H1 (cell line): ENCODE results near the gene CACNA2D1.

Experiments used
- BACH1 ChIP-seq: IDR thresholded peaks from 2 replicates; pipeline ENCODE4 v1.6.1; 2012; ENCODE audit warnings: low read length, improper control_type of control experiment
- CTBP2 ChIP-seq: IDR thresholded peaks from 2 replicates; pipeline ENCODE4 v1.7.0; 2011; ENCODE audit warnings: borderline replicate concordance, mild to moderate bottlenecking, moderate library complexity, mixed read lengths, low read length; ENCODE audit not compliant: insufficient read depth, insufficient read length
- EP300 ChIP-seq, 2 experiments: IDR thresholded peaks; 1 replicate in 1 of 2; 2 replicates in 1 of 2; pipeline ENCODE4 v1.6.1; 2011 to 2012; ENCODE audit warnings: low read depth in 2 of 2, low read length in 2 of 2, mild to moderate bottlenecking in 2 of 2, borderline replicate concordance in 1 of 2, inconsistent platforms in 1 of 2, moderate library complexity in 1 of 2
- FOSL1 ChIP-seq: IDR thresholded peaks from 2 replicates; pipeline ENCODE4 v1.6.1; 2011; ENCODE audit warnings: mild to moderate bottlenecking, low read depth, low read length, moderate library complexity; ENCODE audit not compliant: insufficient read depth
- GTF2F1 ChIP-seq: IDR thresholded peaks from 2 replicates; pipeline ENCODE4 v1.6.1; 2012; ENCODE audit warnings: low read depth, low read length, improper control_type of control experiment, borderline replicate concordance
- KDM4A ChIP-seq: IDR thresholded peaks from one replicate; pipeline ENCODE4 v1.7.1; 2012; ENCODE audit warnings: low read depth, mild to moderate bottlenecking, moderate library complexity, low read length, inconsistent platforms; ENCODE audit not compliant: severe bottlenecking
- PHF8 ChIP-seq: fragments of 200-600 bp; sonication (generic); conservative IDR thresholded peaks from 2 replicates; pipeline ENCODE4 v1.7.1; 2012; ENCODE audit warnings: low read depth, mild to moderate bottlenecking, inconsistent platforms, low read length, moderate library complexity
- RFX5 ChIP-seq: IDR thresholded peaks from 2 replicates; pipeline ENCODE4 v1.6.1; 2011; ENCODE audit warnings: low read depth, low read length, improper control_type of control experiment, borderline replicate concordance
- RNF2 ChIP-seq: fragments of 200-900, 300-1000 bp; sonication (generic); IDR thresholded peaks from 2 replicates; pipeline ENCODE4 v1.7.1; 2016; ENCODE audit warnings: borderline replicate concordance, low read depth, mild to moderate bottlenecking, antibody characterized with exemption, low read length; ENCODE audit not compliant: poor library complexity, severe bottlenecking; ENCODE audit errors: missing control alignments
- SP1 ChIP-seq: IDR thresholded peaks from 2 replicates; pipeline ENCODE4 v1.6.1; 2011; ENCODE audit warnings: low read depth, low read length
- TAF1 ChIP-seq: IDR thresholded peaks from 2 replicates; pipeline ENCODE4 v1.6.1; 2011; ENCODE audit warnings: mild to moderate bottlenecking, low read depth, low read length
- TCF12 ChIP-seq: IDR thresholded peaks from 2 replicates; pipeline ENCODE4 v1.6.1; 2011; ENCODE audit warnings: low read depth, mild to moderate bottlenecking, low read length
- TF ChIP-seq, protein P1 (sequence below): IDR thresholded peaks from 2 replicates; pipeline ENCODE4 v1.6.1; 2012; ENCODE audit warnings: inconsistent platforms
- TF ChIP-seq, protein P2 (sequence below), 3 experiments: IDR thresholded peaks; 1 replicate in 2 of 3; 2 replicates in 1 of 3; pipeline versions ENCODE4 v1.5.1 to v1.6.1; 2011; ENCODE audit warnings: low read length in 3 of 3, mild to moderate bottlenecking in 3 of 3, inconsistent platforms in 2 of 3, low read depth in 1 of 3, moderate library complexity in 1 of 3; ENCODE audit not compliant: insufficient read depth in 1 of 3; ENCODE audit errors: control extremely low read depth in 1 of 3

DNA sequence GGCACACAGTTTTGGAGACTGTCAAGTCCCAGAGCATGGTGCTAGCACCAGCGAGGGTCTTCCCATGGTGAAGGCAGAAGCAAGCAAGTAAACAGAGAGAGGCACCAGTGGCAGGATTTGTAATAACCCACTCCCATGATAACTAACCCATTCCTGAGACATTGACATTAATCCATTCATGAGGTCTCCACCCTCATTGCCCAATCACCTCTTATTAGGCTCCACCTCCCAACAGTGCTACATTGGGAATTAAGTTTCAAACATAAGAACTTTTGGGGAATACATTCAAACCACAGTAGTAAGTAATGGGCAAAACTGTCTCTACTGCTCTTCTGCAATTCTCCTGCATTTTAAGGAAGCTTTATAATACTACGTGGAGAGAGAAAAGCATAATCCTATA, 193.6 kb downstream of the CACNA2D1 start:
- TF ChIP-seq, protein P1, sequence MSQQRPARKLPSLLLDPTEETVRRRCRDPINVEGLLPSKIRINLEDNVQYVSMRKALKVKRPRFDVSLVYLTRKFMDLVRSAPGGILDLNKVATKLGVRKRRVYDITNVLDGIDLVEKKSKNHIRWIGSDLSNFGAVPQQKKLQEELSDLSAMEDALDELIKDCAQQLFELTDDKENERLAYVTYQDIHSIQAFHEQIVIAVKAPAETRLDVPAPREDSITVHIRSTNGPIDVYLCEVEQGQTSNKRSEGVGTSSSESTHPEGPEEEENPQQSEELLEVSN: no peak
- TF ChIP-seq PHF8 (no peak), EP300 (IDR thresholded peaks at IDR 0.05; ENCODE audit: borderline replicate concordance in 1 of 2, low read depth in 2 of 2, low read length in 2 of 2) (no peak), BACH1 (no peak), SP1 (no peak), TCF12 (no peak), FOSL1 (no peak), RFX5 (no peak), CTBP2 (no peak), KDM4A (no peak), GTF2F1 (no peak), TAF1 (no peak), RNF2 (no peak)
- TF ChIP-seq, protein P2, sequence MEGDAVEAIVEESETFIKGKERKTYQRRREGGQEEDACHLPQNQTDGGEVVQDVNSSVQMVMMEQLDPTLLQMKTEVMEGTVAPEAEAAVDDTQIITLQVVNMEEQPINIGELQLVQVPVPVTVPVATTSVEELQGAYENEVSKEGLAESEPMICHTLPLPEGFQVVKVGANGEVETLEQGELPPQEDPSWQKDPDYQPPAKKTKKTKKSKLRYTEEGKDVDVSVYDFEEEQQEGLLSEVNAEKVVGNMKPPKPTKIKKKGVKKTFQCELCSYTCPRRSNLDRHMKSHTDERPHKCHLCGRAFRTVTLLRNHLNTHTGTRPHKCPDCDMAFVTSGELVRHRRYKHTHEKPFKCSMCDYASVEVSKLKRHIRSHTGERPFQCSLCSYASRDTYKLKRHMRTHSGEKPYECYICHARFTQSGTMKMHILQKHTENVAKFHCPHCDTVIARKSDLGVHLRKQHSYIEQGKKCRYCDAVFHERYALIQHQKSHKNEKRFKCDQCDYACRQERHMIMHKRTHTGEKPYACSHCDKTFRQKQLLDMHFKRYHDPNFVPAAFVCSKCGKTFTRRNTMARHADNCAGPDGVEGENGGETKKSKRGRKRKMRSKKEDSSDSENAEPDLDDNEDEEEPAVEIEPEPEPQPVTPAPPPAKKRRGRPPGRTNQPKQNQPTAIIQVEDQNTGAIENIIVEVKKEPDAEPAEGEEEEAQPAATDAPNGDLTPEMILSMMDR (IDR thresholded peaks at IDR 0.05; ENCODE audit: control extremely low read depth in 1 of 3, insufficient read depth in 1 of 3, low read depth in 1 of 3, low read length in 3 of 3): no peak
